ENCODE measurements around the gene TMUB1. TPM values are rescaled to one million over a fixed set of nuclear protein-coding genes. Genes with fewer than 3 reads are reported as not detected.
A peak's percentile ranks its signal among the peaks of the same experiment; 100 is the strongest.

TMUB1 gene
- total and polyA plus RNA-seq, 9 of the 15 experiments (the other 6 are each of a cell fraction or from before 2014, with no cell fraction given), result 0.14 to 241 (median 74.1) TPM

GRCh38 chr7:151038951-151039849, 44.1 kb downstream of the TMUB1 start (continued):
- TF ChIP-seq ZBTB11 (CRISPR knock-in tag; IDR thresholded peaks at IDR 0.05) (peak in 1 of 3 experiments; percentile 62; a peak in 1 of 6 replicates), ZBED1 (IDR thresholded peaks at IDR 0.05) (peak; percentile 81; the same call in 1 of the 2 replicates), TEAD1 (CRISPR knock-in tag; IDR thresholded peaks at IDR 0.05) (peak in 1 of 2 experiments; percentile 67; a peak in 2 of 4 replicates), ZNF76 (CRISPR knock-in tag; IDR thresholded peaks at IDR 0.05; ENCODE audit: borderline replicate concordance) (no peak), FOSL1 (tag; conservative IDR thresholded peaks at IDR 0.05) (peak; percentile 100), USF1 (CRISPR knock-in tag; IDR thresholded peaks at IDR 0.05) (no peak), ESRRB (CRISPR knock-in tag; IDR thresholded peaks at IDR 0.05; ENCODE audit: borderline replicate concordance) (no peak), ZNF280A (IDR thresholded peaks at IDR 0.05; ENCODE audit: low read depth, partially characterized antibody) (no peak), HNRNPLL (IDR thresholded peaks at IDR 0.05; ENCODE audit: low read depth, low read length, poor library complexity, severe bottlenecking) (peak; percentile 36), ARNT (IDR thresholded peaks at IDR 0.05) (peak; percentile 69 to 85; a peak in 3 of 4 replicates), CREB3L1 (IDR thresholded peaks at IDR 0.05; ENCODE audit: borderline replicate concordance, low read depth) (peak; percentile 60), MLX (CRISPR knock-in tag; conservative IDR thresholded peaks at IDR 0.05) (no peak), TFAP4 (CRISPR knock-in tag; IDR thresholded peaks at IDR 0.05; ENCODE audit: borderline replicate concordance) (peak; percentile 94)

All from K562 (cell line).